Middle frontal gyrus (tissue), 1 donor: ENCODE data around the gene BMF.

Experiments used
- DNase-seq: peaks from one replicate; pipeline ENCODE4 v3.0.0-alpha.2; 2015; ENCODE audit warnings: low spot score; ENCODE audit errors: extremely low spot score

The BMF gene

GRCh38 chr15:40067921-40068624, 40.6 kb downstream of the BMF start:
- no peak for DNase-seq

- DNase-seq = no peak
These were observed 42.1 kb downstream of the BMF start for GRCh38 chr15:40066589-40066988.

GRCh38 chr15:40065166-40065565, 43.5 kb downstream of the BMF start:
- DNase-seq = no peak

GRCh38 chr15:40064231-40064894, 44.3 kb downstream of the BMF start:
- DNase-seq = no peak

- no peak for DNase-seq
These were observed 45.1 kb downstream of the BMF start for GRCh38 chr15:40063563-40064011.

- DNase-seq = no peak
These were observed 45.7 kb downstream of the BMF start for GRCh38 chr15:40062816-40063562.

- no peak for DNase-seq
These were observed 47.3 kb downstream of the BMF start for GRCh38 chr15:40061212-40061901.

GRCh38 chr15:40060236-40060961, 48.3 kb downstream of the BMF start:
- DNase-seq = no peak

GRCh38 chr15:40059821-40060220, 48.9 kb downstream of the BMF start:
- no peak for DNase-seq

GRCh38 chr15:40058476-40059140, 50.1 kb downstream of the BMF start:
- no peak for DNase-seq

- no peak for DNase-seq
These were observed 52.9 kb downstream of the BMF start for GRCh38 chr15:40055576-40056293.

GRCh38 chr15:40054855-40055575, 53.7 kb downstream of the BMF start:
- DNase-seq = no peak

GRCh38 chr15:40054605-40054854, 54.1 kb downstream of the BMF start:
- no peak for DNase-seq

GRCh38 chr15:40053831-40054604, 54.7 kb downstream of the BMF start:
- DNase-seq = no peak

GRCh38 chr15:40053079-40053830, 55.4 kb downstream of the BMF start:
- no peak for DNase-seq

GRCh38 chr15:40052604-40053003, 56.1 kb downstream of the BMF start:
- no peak for DNase-seq

- no peak for DNase-seq
These were observed 56.9 kb downstream of the BMF start for GRCh38 chr15:40051616-40052415.
